ENCODE measurements around the gene LPCAT4.

DNA sequence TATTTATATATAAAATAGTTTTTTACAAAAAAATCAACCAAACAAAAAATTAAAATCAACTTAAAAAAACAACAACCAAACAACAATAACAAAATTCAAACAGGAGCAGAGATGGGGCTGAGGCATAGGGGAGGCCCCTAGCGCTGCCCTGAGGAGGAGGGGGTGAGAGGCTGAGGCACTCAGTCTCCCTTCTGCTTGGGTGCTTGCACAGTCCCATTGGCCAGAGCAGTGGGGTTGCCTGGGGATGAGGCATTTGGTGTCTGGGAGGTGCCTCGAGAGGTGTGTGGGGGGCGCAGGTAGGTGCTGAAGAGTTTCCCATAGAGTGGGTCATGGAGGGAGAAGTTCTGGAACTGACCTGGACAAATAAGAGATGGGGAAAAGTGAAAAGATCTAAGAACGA lies 8.0 kb downstream of the LPCAT4 start:
- TF ChIP-seq EZH2 (IDR thresholded peaks at IDR 0.05), result no peak
- TF ChIP-seq POLR2AphosphoS5 (IDR thresholded peaks at IDR 0.05; ENCODE audit: borderline replicate concordance, low read depth, low read length), result no peak
- no peak for TF ChIP-seq FOXP2 (optimal IDR thresholded peaks at IDR 0.05; ENCODE audit: control extremely low read depth, extremely low read length, insufficient read depth)
